ENCODE data around the gene SUN5.

DNA sequence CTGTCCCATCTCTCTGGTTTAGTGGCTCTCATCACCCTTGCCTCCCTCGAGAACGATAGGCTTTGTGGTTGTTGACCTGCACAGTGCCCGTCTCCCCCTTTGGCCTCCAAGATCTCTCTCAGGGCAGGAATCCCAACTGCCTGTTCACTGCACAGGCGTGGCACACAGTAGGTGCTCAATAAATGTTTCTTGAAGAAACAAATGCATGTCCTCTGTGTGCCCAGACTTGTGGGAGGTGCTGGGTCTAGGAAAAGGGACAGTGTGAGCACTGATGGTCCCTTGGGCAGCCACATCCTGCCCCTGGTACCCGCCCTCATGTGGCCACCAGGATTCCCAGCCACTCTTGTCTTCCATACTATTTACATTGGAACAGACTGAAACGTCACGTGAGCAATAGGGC lies 24.6 kb upstream of the SUN5 start:
- no peak for TF ChIP-seq EP300 (IDR thresholded peaks at IDR 0.05; ENCODE audit: borderline replicate concordance)
- TF ChIP-seq CEBPB (IDR thresholded peaks at IDR 0.05) = no peak

Data from Ishikawa (cell line).